K562 (cell line): ENCODE data around the gene KBTBD4. TPM values are rescaled to one million over a fixed set of nuclear protein-coding genes. Genes with fewer than 3 reads are reported as not detected.

ENCODE experiments used
- ARID3B ChIP-seq: fragments of 250-450 bp; sonication (Bioruptor Pico); IDR thresholded peaks from 2 replicates; pipeline ENCODE4 v1.4.0; 2020; ENCODE audit warnings: borderline replicate concordance
- ATF7 ChIP-seq: fragments of 450-650 bp; IDR thresholded peaks from 2 replicates; pipeline ENCODE4 v1.7.1; 2014; ENCODE audit warnings: mild to moderate bottlenecking, moderate library complexity
- CGGBP1 ChIP-seq: fragments of 250-450 bp; sonication (Bioruptor Pico); IDR thresholded peaks from 2 replicates; pipeline ENCODE4 v1.9.0; 2021; ENCODE audit warnings: mild to moderate bottlenecking
- CTBP1 ChIP-seq: fragments of 450-650 bp; IDR thresholded peaks from 2 replicates; pipeline ENCODE4 v1.6.1; 2016; ENCODE audit warnings: borderline replicate concordance
- DMBX1 ChIP-seq: fragments of 250-450 bp; sonication (Bioruptor Pico); IDR thresholded peaks from 2 replicates; pipeline ENCODE4 v1.8.0; 2022; ENCODE audit warnings: inconsistent platforms, mild to moderate bottlenecking, moderate library complexity, borderline replicate concordance
- GMEB1 ChIP-seq: fragments of 250-450 bp; sonication (Bioruptor Pico); IDR thresholded peaks from 2 replicates; pipeline ENCODE4 v1.4.0; 2020; ENCODE audit warnings: mild to moderate bottlenecking
- GTF2F1 ChIP-seq: IDR thresholded peaks from 2 replicates; pipeline ENCODE4 v1.6.1; 2011; ENCODE audit warnings: low read depth, low read length, improper control_type of control experiment
- KLF13 ChIP-seq: fragments of 450-650 bp; IDR thresholded peaks from 2 replicates; pipeline ENCODE4 v1.6.1; 2016; ENCODE audit warnings: missing genetic modification characterization, low read depth, mild to moderate bottlenecking, missing compliant biosample characterization, moderate library complexity, borderline replicate concordance
- NKRF ChIP-seq: fragments of 450-650 bp; IDR thresholded peaks from 2 replicates; pipeline ENCODE4 v1.6.1; 2016; ENCODE audit warnings: borderline replicate concordance
- POLR2AphosphoS5 ChIP-seq: IDR thresholded peaks from 2 replicates; pipeline ENCODE4 v1.6.1; 2011; ENCODE audit warnings: mild to moderate bottlenecking, low read depth, low read length, moderate library complexity; ENCODE audit not compliant: control insufficient read depth, insufficient read depth
- SNIP1 ChIP-seq: fragments of 450-650 bp; IDR thresholded peaks from 2 replicates; pipeline ENCODE4 v1.7.1; 2017; ENCODE audit warnings: low read depth, mild to moderate bottlenecking
- SOX6 ChIP-seq: fragments of 450-650 bp; IDR thresholded peaks from 2 replicates; pipeline ENCODE4 v1.6.1; 2014; ENCODE audit warnings: mild to moderate bottlenecking
- SPI1 ChIP-seq: IDR thresholded peaks from 2 replicates; pipeline ENCODE4 v1.6.1; 2011; ENCODE audit warnings: low read depth, low read length, control low read depth, borderline replicate concordance
- USF2 ChIP-seq: sonication (generic); formaldehyde crosslinking; IDR thresholded peaks from 2 replicates; pipeline ENCODE4 v1.5.0; 2020; ENCODE audit warnings: missing genetic modification reagents
- ZNF592 ChIP-seq: fragments of 450-650 bp; IDR thresholded peaks from 2 replicates; pipeline ENCODE4 v1.6.1; 2017; ENCODE audit warnings: antibody characterized with exemption, mild to moderate bottlenecking
- polyA plus RNA-seq, 8 experiments: library from polyadenylated mRNA; depleted of rRNA in 4 of 8; stranded (reverse) in 5 of 8; unstranded in 3 of 8; fragments of >200 nt; fragmentation: Nextera tagmentation in 2 of 8; fragmentation: Illumina TruSeq in 1 of 8; extraction: Ambion mirVana in 2 of 8; extraction: Trizol in 1 of 8; gene quantifications; 2 replicates each; pipeline versions ENCODE4 v1.2.1 to v1.2.3, GENCODE V29; 2011 to 2014; ENCODE audit warnings: inconsistent platforms in 1 of 8, missing spikeins in 1 of 8
- total RNA-seq, 7 experiments: library from RNA; depleted of rRNA in 6 of 7; stranded (reverse); fragments of >200 nt in 6 of 7; fragmentation: Illumina TruSeq in 2 of 7; extraction: Trizol in 2 of 7; gene quantifications; 2 replicates each; pipeline versions ENCODE4 v1.2.1 to v1.2.3, GENCODE V29; 2011 to 2021; ENCODE audit warnings: low replicate concordance in 1 of 7

KBTBD4 gene
- total and polyA plus RNA-seq, 9 of the 15 experiments (the other 6 are each of a cell fraction or from before 2014, with no cell fraction given), result 7.0 to 33.9 (median 13.3) TPM

- 0 out of 2 replicates have a peak, but pooled peaks have one; percentile 76 for TF ChIP-seq ARID3B
- TF ChIP-seq ATF7, result peak; percentile 84
- peak; percentile 69 for TF ChIP-seq POLR2AphosphoS5
- peak; percentile 88 for TF ChIP-seq NKRF
- TF ChIP-seq CTBP1, result peak; percentile 96
- TF ChIP-seq SOX6, result peak; percentile 57; the same call in 1 of the 2 replicates
- peak; percentile 42; the same call in 1 of the 2 replicates for TF ChIP-seq KLF13 (tag)
- 0 out of 2 replicates have a peak, but pooled peaks have one; percentile 38 for TF ChIP-seq ZNF592
- TF ChIP-seq GTF2F1, result no peak
- peak; percentile 50; the same call in 1 of the 2 replicates for TF ChIP-seq SPI1
- TF ChIP-seq SNIP1, result no peak
- peak; percentile 52; the same call in 1 of the 2 replicates for TF ChIP-seq CGGBP1 (CRISPR knock-in tag)
- TF ChIP-seq DMBX1 (CRISPR knock-in tag), result no peak
- TF ChIP-seq GMEB1 (CRISPR knock-in tag), result peak; percentile 99
- peak; percentile 4; the same call in 1 of the 2 replicates for TF ChIP-seq USF2
Observed at GRCh38 chr11:47552566-47553405, 26.0 kb downstream of the KBTBD4 start, which contains the start of gene CELF1 (continued).
